ENCODE measurements around the gene IER5L.
A peak's percentile ranks its signal among the peaks of the same experiment; 100 is the strongest.

The IER5L gene

DNA sequence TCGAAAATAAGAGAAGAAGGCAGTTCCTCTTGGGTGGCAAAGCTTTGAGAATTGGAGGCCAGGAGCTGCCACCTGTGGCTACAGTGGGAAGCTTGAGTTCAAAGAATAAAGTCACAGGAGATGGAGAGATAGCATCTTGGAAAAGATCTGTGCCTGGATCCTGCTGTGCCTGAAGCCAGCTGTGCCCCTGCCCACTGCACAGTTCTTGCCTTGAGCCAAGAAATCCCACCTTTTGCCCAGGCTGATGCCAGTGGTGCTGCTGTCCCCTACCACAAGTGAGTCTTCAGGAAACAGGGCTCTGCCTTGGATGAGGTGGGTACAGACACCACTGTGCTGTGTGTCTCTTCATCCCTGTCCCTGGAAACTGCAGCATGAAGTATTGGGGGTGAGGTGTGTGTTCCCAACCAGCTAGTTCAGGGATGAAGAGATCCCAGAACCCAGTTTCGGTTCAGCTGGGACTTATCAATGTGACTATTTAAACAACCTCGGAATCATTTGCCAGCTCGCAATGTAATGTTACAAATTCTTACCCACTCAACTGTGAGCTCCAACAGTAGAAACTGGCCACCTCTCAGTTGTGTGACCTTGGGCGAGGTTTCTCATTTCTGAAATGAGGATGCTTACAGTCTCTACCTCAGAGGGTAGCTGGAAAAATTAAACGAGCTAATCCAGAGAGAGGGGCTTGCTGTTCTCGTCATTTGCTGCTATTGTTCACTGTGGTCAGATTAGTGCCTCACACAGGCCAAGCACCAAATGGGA lies 5.9 kb downstream of the IER5L start:
- peaks cover 19% of the 10 kb centered on the region for H3K4me1 ChIP-seq (ENCODE audit: insufficient read depth, low read length, poor library complexity, severe bottlenecking)
- H3K9me2 ChIP-seq (replicated peaks; ENCODE audit: low read depth, low read length) = no peaks in the 10 kb centered on the region
- no peaks in the 10 kb centered on the region for H3K27me3 ChIP-seq (ENCODE audit: insufficient read depth, low read length, poor library complexity, severe bottlenecking)
- no peak for TF ChIP-seq EZH2phosphoT487 (IDR thresholded peaks at IDR 0.05; ENCODE audit: borderline replicate concordance)
- TF ChIP-seq, protein P1, sequence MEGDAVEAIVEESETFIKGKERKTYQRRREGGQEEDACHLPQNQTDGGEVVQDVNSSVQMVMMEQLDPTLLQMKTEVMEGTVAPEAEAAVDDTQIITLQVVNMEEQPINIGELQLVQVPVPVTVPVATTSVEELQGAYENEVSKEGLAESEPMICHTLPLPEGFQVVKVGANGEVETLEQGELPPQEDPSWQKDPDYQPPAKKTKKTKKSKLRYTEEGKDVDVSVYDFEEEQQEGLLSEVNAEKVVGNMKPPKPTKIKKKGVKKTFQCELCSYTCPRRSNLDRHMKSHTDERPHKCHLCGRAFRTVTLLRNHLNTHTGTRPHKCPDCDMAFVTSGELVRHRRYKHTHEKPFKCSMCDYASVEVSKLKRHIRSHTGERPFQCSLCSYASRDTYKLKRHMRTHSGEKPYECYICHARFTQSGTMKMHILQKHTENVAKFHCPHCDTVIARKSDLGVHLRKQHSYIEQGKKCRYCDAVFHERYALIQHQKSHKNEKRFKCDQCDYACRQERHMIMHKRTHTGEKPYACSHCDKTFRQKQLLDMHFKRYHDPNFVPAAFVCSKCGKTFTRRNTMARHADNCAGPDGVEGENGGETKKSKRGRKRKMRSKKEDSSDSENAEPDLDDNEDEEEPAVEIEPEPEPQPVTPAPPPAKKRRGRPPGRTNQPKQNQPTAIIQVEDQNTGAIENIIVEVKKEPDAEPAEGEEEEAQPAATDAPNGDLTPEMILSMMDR (conservative IDR thresholded peaks at IDR 0.05; ENCODE audit: low read length) = no peak
- H4K20me1 ChIP-seq (ENCODE audit: insufficient read depth, low read length, poor library complexity, severe bottlenecking) = no peaks in the 10 kb centered on the region
- no peak overlapping the region for H3K4me3 ChIP-seq (ENCODE audit: low read length, poor library complexity, severe bottlenecking)
- peaks cover 5% of the 10 kb centered on the region; the same call in 1 of the 2 replicates for H3F3A ChIP-seq (ENCODE audit: low read depth)
- no peaks in the 10 kb centered on the region for H3K9me3 ChIP-seq (ENCODE audit: insufficient read depth, low read depth, low read length)
- H3K36me3 ChIP-seq (ENCODE audit: insufficient read depth, low read length) = no peaks in the 10 kb centered on the region
- H2AFZ ChIP-seq (ENCODE audit: low read length) = no peak overlapping the region
- H3K79me2 ChIP-seq (ENCODE audit: insufficient read depth, low read length) = peaks cover 6% of the 10 kb centered on the region; the same call in 1 of the 2 replicates
- H3K4me2 ChIP-seq (ENCODE audit: low read depth, low read length, poor library complexity, severe bottlenecking) = no peak overlapping the region
- H3K9ac ChIP-seq (ENCODE audit: low read depth, low read length, poor library complexity, severe bottlenecking) = no peak overlapping the region

DNA sequence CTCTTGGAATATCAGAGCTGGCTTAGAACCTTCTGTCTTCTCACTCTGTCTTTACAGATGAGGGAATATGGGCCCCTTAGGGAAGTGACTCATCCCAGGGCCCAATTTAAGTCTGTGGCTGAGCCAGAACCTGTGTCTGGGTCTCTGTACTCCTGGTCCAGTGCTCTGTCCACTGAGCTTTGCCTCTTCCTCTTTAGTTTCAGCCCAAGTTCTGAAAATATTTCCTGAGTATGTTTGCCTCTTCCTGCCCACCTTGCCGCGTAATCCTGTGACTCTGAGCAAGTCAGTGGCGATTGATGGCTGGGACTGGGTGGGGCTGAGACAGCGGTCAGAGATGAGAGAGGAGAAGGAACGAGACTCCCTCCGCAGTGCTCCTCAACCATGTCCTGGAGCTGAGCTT lies 7.8 kb downstream of the IER5L start:
- no peaks in the 10 kb centered on the region for H3K9me3 ChIP-seq (ENCODE audit: insufficient read depth, low read depth, low read length)
- no peak overlapping the region for H3K4me3 ChIP-seq (ENCODE audit: low read length, poor library complexity, severe bottlenecking)
- TF ChIP-seq EZH2phosphoT487 (IDR thresholded peaks at IDR 0.05; ENCODE audit: borderline replicate concordance) = no peak
- TF ChIP-seq, protein P1 (conservative IDR thresholded peaks at IDR 0.05; ENCODE audit: low read length) = no peak
- peaks cover under 1% of the 10 kb centered on the region; the same call in 1 of the 2 replicates for H3F3A ChIP-seq (ENCODE audit: low read depth)
- no peak overlapping the region for H3K9ac ChIP-seq (ENCODE audit: low read depth, low read length, poor library complexity, severe bottlenecking)
- H2AFZ ChIP-seq (ENCODE audit: low read length) = no peak overlapping the region
- no peaks in the 10 kb centered on the region for H3K36me3 ChIP-seq (ENCODE audit: insufficient read depth, low read length)
- peaks cover 23% of the 10 kb centered on the region for H3K4me1 ChIP-seq (ENCODE audit: insufficient read depth, low read length, poor library complexity, severe bottlenecking)
- no peaks in the 10 kb centered on the region for H4K20me1 ChIP-seq (ENCODE audit: insufficient read depth, low read length, poor library complexity, severe bottlenecking)
- no peaks in the 10 kb centered on the region for H3K27me3 ChIP-seq (ENCODE audit: insufficient read depth, low read length, poor library complexity, severe bottlenecking)
- H3K79me2 ChIP-seq (ENCODE audit: insufficient read depth, low read length) = no peaks in the 10 kb centered on the region
- no peaks in the 10 kb centered on the region for H3K9me2 ChIP-seq (replicated peaks; ENCODE audit: low read depth, low read length)
- no peak overlapping the region for H3K4me2 ChIP-seq (ENCODE audit: low read depth, low read length, poor library complexity, severe bottlenecking)

DNA sequence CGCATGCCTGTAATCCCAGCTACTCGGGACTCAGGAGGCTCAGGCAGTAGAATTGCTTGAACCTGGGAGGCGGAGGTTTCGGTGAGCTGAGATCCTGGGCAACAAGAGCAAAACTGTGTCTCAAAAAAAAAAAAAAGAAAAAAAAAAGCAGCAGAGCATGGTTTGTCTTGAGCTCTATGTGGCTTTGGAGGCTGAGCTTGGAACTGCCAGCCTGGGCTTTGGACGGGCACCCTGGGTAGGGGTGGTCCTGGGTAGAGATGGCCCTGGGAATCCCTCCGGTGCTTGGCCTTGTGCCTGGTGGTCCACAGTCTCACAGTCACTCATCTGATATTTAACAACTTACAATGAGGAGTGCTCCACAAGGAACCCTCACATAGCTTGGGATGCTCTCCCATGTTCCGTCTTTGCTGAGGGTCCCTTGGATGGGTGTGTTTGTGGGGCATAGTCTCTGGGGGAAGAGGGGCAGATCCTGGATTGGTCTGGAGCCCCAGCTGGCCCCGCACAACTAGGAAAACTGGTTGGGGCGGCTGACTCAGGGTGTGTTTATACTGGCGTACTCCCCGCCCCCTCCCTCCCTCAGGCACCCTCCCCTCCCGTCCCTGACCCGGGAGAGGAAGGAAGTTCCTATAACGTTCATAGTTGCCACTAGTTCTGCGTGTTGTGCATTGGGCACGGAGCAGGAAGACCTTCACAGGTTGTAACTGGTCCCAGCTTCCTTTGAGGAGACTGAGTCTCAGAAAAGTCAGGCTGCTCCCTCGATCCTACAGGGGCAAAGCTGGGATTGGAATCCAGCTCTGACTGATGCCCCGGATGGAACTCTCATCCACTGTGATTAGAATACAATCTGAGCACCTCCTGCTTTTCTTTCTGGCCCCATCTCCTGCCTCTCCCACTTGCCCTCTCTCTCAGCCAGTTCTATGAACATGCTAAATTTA lies 11.2 kb downstream of the IER5L start:
- Histone ChIP-seq H3K4me1 (ENCODE audit: insufficient read depth, low read length, poor library complexity, severe bottlenecking) (peaks cover 19% of the 10 kb centered on the region), H4K20me1 (ENCODE audit: insufficient read depth, low read length, poor library complexity, severe bottlenecking) (no peaks in the 10 kb centered on the region), H3K4me2 (ENCODE audit: low read depth, low read length, poor library complexity, severe bottlenecking) (peak overlapping the region; percentile 80), H3F3A (ENCODE audit: low read depth) (no peaks in the 10 kb centered on the region), H3K36me3 (ENCODE audit: insufficient read depth, low read length) (no peaks in the 10 kb centered on the region), H3K9ac (ENCODE audit: low read depth, low read length, poor library complexity, severe bottlenecking) (peak overlapping the region; percentile 72), H3K9me2 (replicated peaks; ENCODE audit: low read depth, low read length) (no peaks in the 10 kb centered on the region), H3K79me2 (ENCODE audit: insufficient read depth, low read length) (no peaks in the 10 kb centered on the region), H3K4me3 (ENCODE audit: low read length, poor library complexity, severe bottlenecking) (peak overlapping the region; percentile 68), H2AFZ (ENCODE audit: low read length) (peak overlapping the region; percentile 30; the same call in 1 of the 2 replicates), H3K9me3 (ENCODE audit: insufficient read depth, low read depth, low read length) (no peaks in the 10 kb centered on the region), H3K27me3 (ENCODE audit: insufficient read depth, low read length, poor library complexity, severe bottlenecking) (no peaks in the 10 kb centered on the region)
- TF ChIP-seq EZH2phosphoT487 (IDR thresholded peaks at IDR 0.05; ENCODE audit: borderline replicate concordance) = no peak
- TF ChIP-seq, protein P1 (conservative IDR thresholded peaks at IDR 0.05; ENCODE audit: low read length) = no peak

Data from Loucy (cell line).